Epithelial cell of proximal tubule (primary cell): ENCODE data around the gene AUTS2. TPM values are rescaled to one million over a fixed set of nuclear protein-coding genes. Genes with fewer than 3 reads are reported as not detected.
"Not testable (repeated sequence)": the region's sequence is repeated elsewhere in the genome, so short reads cannot be mapped to it uniquely, and the experiment has no call there.

ENCODE experiments used
- DNase-seq: peaks from one replicate; pipeline ENCODE4 v3.0.0-alpha.2; 2011; ENCODE audit warnings: low read depth
- H3K4me3 ChIP-seq: 2 replicates; pipeline ENCODE4 v1.5.1; 2011; ENCODE audit warnings: low read depth, mild to moderate bottlenecking, low read length
- CTCF ChIP-seq: conservative IDR thresholded peaks from 2 replicates; pipeline ENCODE4 v1.5.1; 2012; ENCODE audit warnings: low read depth, mild to moderate bottlenecking, low read length
- total RNA-seq: library from RNA; depleted of rRNA; stranded (reverse); fragments of >200 nt; gene quantifications from 2 replicates; pipeline ENCODE4 v1.2.3, GENCODE V29; 2015

The AUTS2 gene
- total RNA-seq, 1 donor from 2014 or later: 10.0 TPM

- DNase-seq: no peak
- no peak for TF ChIP-seq CTCF
- no peak overlapping the region for H3K4me3 ChIP-seq
These were observed 669.9 kb downstream of the AUTS2 start for GRCh38 chr7:70268179-70268578.

GRCh38 chr7:70270149-70270548 lies 671.9 kb downstream of the AUTS2 start:
- DNase-seq: no peak
- no peak for TF ChIP-seq CTCF
- H3K4me3 ChIP-seq: no peak overlapping the region

GRCh38 chr7:70271617-70272081 lies 673.4 kb downstream of the AUTS2 start:
- no peak overlapping the region for H3K4me3 ChIP-seq
- no peak for TF ChIP-seq CTCF
- no peak for DNase-seq

- not testable (repeated sequence) for H3K4me3 ChIP-seq, DNase-seq
These were observed 677.3 kb downstream of the AUTS2 start for GRCh38 chr7:70275570-70275969.

GRCh38 chr7:70285187-70285586 lies 686.9 kb downstream of the AUTS2 start:
- no peak for TF ChIP-seq CTCF
- no peak for DNase-seq
- H3K4me3 ChIP-seq: no peak overlapping the region

- H3K4me3 ChIP-seq: no peak overlapping the region
- DNase-seq: no peak
- no peak for TF ChIP-seq CTCF
These were observed 687.6 kb downstream of the AUTS2 start for GRCh38 chr7:70285854-70286253.

GRCh38 chr7:70288781-70289456 lies 690.6 kb downstream of the AUTS2 start:
- no peak for DNase-seq
- TF ChIP-seq CTCF: no peak
- no peak overlapping the region for H3K4me3 ChIP-seq
